ENCODE data around the gene TBC1D1.

Gene TBC1D1

GRCh38 chr4:38062088-38062775, 171.3 kb downstream of the TBC1D1 start:
- Histone ChIP-seq H3K36me3 (ENCODE audit: control insufficient read depth in 2 of 2, insufficient read depth in 1 of 2, low read length in 2 of 2) (peaks cover 0 to 8% of the 10 kb centered on the region in 2 experiments; a peak in 1 of 3 replicates), H3K4me3 (ENCODE audit: low read depth, low read length) (no peak overlapping the region), H3K9me3 (ENCODE audit: control insufficient read depth, insufficient read depth, low read depth, low read length) (no peaks in the 10 kb centered on the region), H3K4me1 (ENCODE audit: control insufficient read depth, insufficient read depth, low read length) (no peaks in the 10 kb centered on the region), H3K27ac (ENCODE audit: extremely low read depth, low read depth, low read length) (no peak overlapping the region)
- ChIA-PET CTCF (interaction anchor here (0.6 to 2.2 kb wide), 19 partner anchors 10 to 800 kb away, joined by 3 to 10 read pairs (median 4); partner anchors contain the start of gene TLR6), POLR2A (no interaction called here)
- TF ChIP-seq ZNF335 (tag by site-specific recombination; conservative IDR thresholded peaks at IDR 0.05) (0 out of 2 replicates have a peak, but pooled peaks have one; percentile 30), YY2 (tag by site-specific recombination; IDR thresholded peaks at IDR 0.05) (no peak), ZNF792 (tag by site-specific recombination; IDR thresholded peaks at IDR 0.05) (no peak), PRDM2 (tag by site-specific recombination; IDR thresholded peaks at IDR 0.05; ENCODE audit: borderline replicate concordance) (no peak), ZSCAN5A (tag by site-specific recombination; IDR thresholded peaks at IDR 0.05) (no peak), ZNF580 (tag by site-specific recombination; IDR thresholded peaks at IDR 0.05) (no peak), IKZF3 (tag by site-specific recombination; IDR thresholded peaks at IDR 0.05) (no peak), ZNF449 (tag by site-specific recombination; IDR thresholded peaks at IDR 0.05) (no peak), ZNF404 (tag by site-specific recombination; IDR thresholded peaks at IDR 0.05) (no peak), ZNF549 (tag by site-specific recombination; IDR thresholded peaks at IDR 0.05) (no peak), CTCF (tag by site-specific recombination; IDR thresholded peaks at IDR 0.05) (peak; percentile 68; the same call in 1 of the 2 replicates), ZEB2 (tag by site-specific recombination; IDR thresholded peaks at IDR 0.05) (no peak), ZNF561 (tag by site-specific recombination; IDR thresholded peaks at IDR 0.05; ENCODE audit: borderline replicate concordance) (no peak), ZNF2 (tag by site-specific recombination; IDR thresholded peaks at IDR 0.05) (0 out of 2 replicates have a peak, but pooled peaks have one; percentile 48), BCL11B (tag by site-specific recombination; IDR thresholded peaks at IDR 0.05; ENCODE audit: low read depth) (no peak), ZNF629 (tag by site-specific recombination; IDR thresholded peaks at IDR 0.05) (no peak), SALL2 (tag by site-specific recombination; IDR thresholded peaks at IDR 0.05; ENCODE audit: borderline replicate concordance) (no peak), ZNF416 (tag by site-specific recombination; IDR thresholded peaks at IDR 0.05) (no peak), ZBTB17 (tag by site-specific recombination; IDR thresholded peaks at IDR 0.05) (no peak), GLI4 (tag by site-specific recombination; IDR thresholded peaks at IDR 0.05) (no peak), PRDM1 (tag by site-specific recombination; IDR thresholded peaks at IDR 0.05) (no peak), ZBTB11 (tag by site-specific recombination; conservative IDR thresholded peaks at IDR 0.05; ENCODE audit: low read depth) (no peak), FEZF1 (tag by site-specific recombination; IDR thresholded peaks at IDR 0.05) (no peak), ZNF660 (tag by site-specific recombination; IDR thresholded peaks at IDR 0.05) (peak; percentile 81)
